GM18508 (cell line): Measurements from ENCODE around the gene TOR1B.
"Not testable (repeated sequence)": the region's sequence is repeated elsewhere in the genome, so short reads cannot be mapped to it uniquely, and the experiment has no call there.

ENCODE experiments used
- ATAC-seq: cut with Tn5 transposase; IDR thresholded peaks from one replicate; pipeline ENCODE4 v1.9.1; 2021; ENCODE audit warnings: moderate number of reproducible peaks; ENCODE audit not compliant: insufficient read depth, unreplicated experiment

Gene TOR1B

GRCh38 chr9:129776096-129776495 is 26.9 kb upstream of the TOR1B start:
- not testable (repeated sequence) for ATAC-seq

GRCh38 chr9:129776566-129776937 is 26.4 kb upstream of the TOR1B start:
- ATAC-seq: no peak

GRCh38 chr9:129776938-129777768 is 25.8 kb upstream of the TOR1B start:
- ATAC-seq: no peak

DNA sequence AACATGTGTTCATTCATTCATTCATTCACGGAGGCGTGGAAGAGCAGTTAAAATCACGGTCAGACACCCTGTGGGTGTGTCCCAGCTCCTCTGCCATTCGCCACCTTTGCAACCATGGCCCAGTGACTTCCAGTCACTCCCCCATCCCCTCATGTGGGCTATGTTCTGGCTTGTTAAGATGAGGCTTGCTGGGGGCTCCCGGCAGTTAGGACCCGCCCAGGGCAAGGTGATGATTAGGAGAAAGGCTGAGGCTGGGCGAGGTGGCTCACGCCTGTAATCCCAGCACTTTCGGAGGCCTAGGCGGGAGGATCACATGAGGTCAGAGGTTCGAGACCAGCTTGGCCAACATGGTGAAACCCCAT is 25.2 kb upstream of the TOR1B start:
- ATAC-seq: no peak

DNA sequence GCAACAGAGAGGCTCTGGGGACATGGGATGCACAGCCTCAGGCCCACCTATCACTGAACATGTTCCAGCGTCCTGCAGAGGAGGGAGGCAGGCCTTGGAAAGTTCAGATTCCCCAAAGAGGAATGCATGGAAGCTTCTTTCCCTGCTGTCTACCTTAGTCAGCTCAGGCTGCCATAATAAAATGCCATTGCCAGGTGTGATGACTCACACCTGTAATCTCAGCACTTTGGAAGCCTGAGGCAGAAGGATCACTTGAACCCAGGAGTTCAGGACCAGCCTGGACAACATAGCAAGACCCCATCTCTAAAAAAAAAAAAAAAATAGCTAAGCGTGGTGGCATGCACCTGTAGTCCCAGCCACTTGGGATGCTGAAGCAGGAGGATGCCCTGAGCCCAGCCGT is 24.5 kb upstream of the TOR1B start:
- ATAC-seq: no peak

- no peak for ATAC-seq
These were observed 23.3 kb upstream of the TOR1B start for GRCh38 chr9:129779560-129780190.

DNA sequence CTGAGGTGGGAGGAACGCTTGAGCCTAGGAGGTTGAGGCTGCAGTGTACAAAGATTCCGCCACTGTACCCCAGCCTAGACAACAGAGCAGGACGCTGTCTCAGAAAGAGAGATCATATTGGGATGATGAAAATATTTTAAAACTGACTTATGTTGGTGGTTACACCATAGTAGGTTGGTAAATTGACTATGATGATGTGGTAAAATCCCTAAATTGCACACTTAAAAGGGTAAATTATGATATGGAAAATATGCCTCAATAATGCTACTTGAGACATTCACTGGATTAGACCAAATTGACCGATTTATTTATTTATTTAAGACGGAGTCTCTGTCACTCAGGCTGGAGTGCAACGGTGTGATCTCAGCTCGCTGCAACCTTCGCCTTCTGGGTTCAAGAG is 21.9 kb upstream of the TOR1B start:
- ATAC-seq: no peak

DNA sequence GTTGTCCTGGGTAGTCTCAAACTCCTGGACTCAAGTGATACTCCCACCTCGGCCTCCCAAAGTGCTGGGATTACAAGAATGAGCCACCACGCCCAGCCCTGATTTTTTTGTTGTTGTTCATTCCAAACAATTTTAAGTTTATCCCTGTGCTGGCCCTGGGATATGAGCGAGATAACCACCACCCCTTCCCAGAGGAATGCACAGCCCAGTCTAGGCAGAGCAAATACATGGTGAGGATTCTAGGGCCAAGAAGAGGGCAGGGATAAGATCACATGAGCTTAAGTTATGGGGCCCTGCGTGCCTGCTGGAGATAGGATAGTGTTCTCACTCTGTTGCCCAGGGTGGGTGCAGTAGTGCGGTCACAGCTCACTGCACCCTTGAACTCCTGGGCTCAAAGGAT is 21.0 kb upstream of the TOR1B start:
- no peak for ATAC-seq

DNA sequence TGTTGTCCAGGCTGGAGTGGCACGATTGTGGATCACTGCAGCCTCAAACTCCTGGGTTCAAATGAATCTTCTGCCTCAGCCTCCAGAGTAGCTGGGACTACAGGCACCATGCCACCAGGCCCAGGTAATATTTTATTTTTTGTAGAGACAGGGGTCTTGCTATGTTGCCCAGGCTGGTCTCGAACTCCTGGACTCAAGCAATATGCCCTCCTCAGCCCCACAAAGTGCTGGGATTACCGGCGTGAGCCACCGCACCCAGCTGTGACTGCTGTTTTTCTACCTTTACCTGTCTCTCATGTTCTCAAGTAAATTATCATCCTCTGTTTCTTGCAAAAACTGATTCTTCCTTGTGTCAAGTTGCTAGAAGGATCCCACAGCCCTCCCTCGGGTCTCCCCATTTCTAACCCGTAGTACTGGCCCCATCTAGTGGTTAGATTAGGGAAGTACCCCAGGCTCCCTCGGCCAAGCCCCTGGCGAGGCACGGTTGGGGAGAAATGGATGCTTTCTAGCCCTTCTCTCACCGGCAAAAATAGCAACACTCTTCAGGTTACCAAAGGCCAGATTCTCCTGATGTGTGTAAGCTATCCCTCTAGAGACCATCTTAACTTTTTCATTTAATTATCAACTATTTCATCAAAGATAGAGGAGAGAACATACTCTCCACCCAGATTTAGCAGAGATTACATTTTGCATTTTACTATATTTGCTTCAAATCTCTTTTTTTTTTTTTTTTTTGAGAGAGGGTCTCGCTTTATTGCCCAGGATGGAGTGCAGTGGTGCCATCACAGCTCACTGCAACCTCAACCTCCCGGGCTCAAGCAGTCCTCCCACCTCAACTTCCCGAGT is 19.2 kb upstream of the TOR1B start:
- ATAC-seq: no peak

GRCh38 chr9:129784970-129785369 is 18.0 kb upstream of the TOR1B start:
- ATAC-seq: not testable (repeated sequence)

DNA sequence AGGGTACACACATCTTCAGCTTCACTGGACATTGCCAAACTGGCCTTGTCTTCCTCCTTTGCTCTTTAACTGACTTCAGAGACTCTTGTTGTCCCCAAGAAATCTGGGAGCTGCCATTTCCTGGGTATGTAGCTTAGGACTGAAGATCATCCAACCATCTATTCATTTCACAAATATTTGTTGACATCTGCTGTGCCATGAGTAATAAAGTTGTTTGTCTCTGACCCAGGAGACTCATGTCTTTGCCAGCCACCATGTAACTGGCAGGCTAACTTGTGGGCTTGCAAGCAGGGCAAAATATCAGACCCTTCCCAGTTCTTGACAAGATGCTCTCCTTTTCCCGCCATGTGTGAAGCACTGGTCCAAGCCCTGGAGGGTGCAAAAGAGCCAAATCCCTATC is 17.1 kb upstream of the TOR1B start:
- no peak for ATAC-seq

GRCh38 chr9:129786481-129786880 is 16.5 kb upstream of the TOR1B start:
- no peak for ATAC-seq

- ATAC-seq: no peak
These were observed 8.4 kb upstream of the TOR1B start for GRCh38 chr9:129794549-129794948.

GRCh38 chr9:129796029-129796428 is 7.0 kb upstream of the TOR1B start:
- ATAC-seq: not testable (repeated sequence)

- no peak for ATAC-seq
These were observed 4.0 kb upstream of the TOR1B start for GRCh38 chr9:129798973-129799372.

DNA sequence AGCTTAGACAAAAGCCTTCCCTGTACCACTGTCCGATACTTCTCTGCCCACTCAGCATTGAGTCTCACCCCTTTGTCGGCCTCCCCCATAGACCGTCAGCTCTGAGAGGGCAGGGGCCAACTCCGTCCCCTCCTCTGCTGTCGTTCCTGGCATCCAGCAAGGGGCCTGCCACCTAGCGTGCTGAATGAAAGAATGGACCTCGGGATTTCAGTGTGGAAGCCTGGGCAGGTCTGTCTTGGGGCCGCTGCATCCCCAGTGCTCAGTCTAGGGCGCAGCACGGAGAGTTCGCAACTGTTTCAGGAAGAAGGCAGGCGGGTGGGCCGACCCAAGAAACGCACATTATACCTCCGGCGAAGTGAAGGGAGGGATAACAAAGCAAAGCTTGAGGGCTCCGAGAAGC is 1.5 kb upstream of the TOR1B start:
- ATAC-seq: no peak

- ATAC-seq: no peak
These were observed 684 bp downstream of the TOR1B start for GRCh38 chr9:129803676-129804060.

DNA sequence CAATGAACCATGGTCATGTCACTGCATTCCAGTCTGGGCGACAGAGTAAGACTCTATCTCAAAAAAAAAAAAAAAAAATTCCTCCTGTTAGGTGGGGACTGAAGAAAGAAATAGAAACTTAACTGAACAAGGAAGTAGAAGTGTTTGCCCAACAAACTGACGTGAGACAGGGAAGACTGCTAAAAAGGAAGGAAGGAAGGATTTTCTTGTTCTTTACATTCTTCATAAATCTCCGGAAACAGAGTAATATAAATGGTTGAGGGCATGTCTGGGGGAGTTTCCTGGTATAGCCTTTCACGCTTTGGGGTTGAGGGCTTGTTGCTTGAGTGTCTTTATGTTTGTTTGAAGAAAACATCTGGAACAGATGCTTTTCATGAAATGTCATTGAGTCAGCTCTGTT is 3.1 kb downstream of the TOR1B start:
- no peak for ATAC-seq

- no peak for ATAC-seq
These were observed 6.4 kb downstream of the TOR1B start for GRCh38 chr9:129809346-129809745.

DNA sequence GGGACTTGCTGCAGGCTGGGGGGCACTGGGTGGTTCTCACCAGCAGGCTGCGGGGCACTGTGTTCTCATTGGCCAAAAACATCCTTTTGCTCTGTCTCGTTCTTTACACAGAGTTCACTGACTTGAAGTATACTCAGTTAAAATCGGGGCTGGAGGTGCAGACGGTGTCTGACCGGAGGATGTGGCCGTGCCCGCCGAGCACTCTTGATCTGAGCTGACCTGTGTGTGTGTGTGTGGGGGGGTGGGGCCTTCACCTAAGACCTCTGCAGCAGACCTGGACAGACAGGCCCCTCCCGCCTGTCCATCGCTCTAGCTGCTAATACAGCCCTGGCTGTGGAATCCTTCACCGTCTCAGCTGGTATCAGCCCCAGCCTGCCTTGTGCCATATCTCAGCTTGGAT is 7.1 kb downstream of the TOR1B start:
- ATAC-seq: no peak

- ATAC-seq: no peak
These were observed 7.8 kb downstream of the TOR1B start for GRCh38 chr9:129810788-129811187.
